Central memory CD8-positive, alpha-beta T cell (primary cell): Measurements from ENCODE around the gene GBGT1.

Source experiments
- ATAC-seq: fragments of 150-1000 bp; cut with Tn5 transposase; replicated peaks from 2 replicates; pipeline ENCODE4 v1.10.0; 2022; ENCODE audit warnings: mild to moderate bottlenecking, moderate FRiP score, moderate number of reproducible peaks; ENCODE audit not compliant: poor library complexity, severe bottlenecking; ENCODE audit errors: extremely low read depth
- DNase-seq, 2 donors: peaks; one replicate each; pipeline ENCODE4 v3.0.0; 2021; ENCODE audit warnings: low spot score in 2 of 2
- H3K27ac Mint-ChIP-seq: one replicate; pipeline ENCODE4 v1.8.0; 2022; ENCODE audit warnings: low read depth, mild to moderate bottlenecking, moderate library complexity, mixed read lengths
- H3K27me3 Mint-ChIP-seq: one replicate; pipeline ENCODE4 v1.8.0; 2022; ENCODE audit warnings: mixed read lengths
- H3K36me3 Mint-ChIP-seq: one replicate; pipeline ENCODE4 v1.8.0; 2022; ENCODE audit warnings: mild to moderate bottlenecking, moderate library complexity, mixed read lengths; ENCODE audit not compliant: insufficient read depth
- H3K4me1 Mint-ChIP-seq: one replicate; pipeline ENCODE4 v1.8.0; 2022; ENCODE audit warnings: mixed read lengths
- H3K4me3 Mint-ChIP-seq: one replicate; pipeline ENCODE4 v1.8.0; 2022; ENCODE audit warnings: mild to moderate bottlenecking, moderate library complexity, mixed read lengths
- H3K9me3 Mint-ChIP-seq: one replicate; pipeline ENCODE4 v1.8.0; 2022; ENCODE audit warnings: mixed read lengths

The GBGT1 gene

GRCh38 chr9:133151601-133152525 lies 11.9 kb downstream of the GBGT1 start:
- peaks cover 19% of the 10 kb centered on the region for H3K36me3 Mint-ChIP-seq
- H3K4me1 Mint-ChIP-seq: peaks cover 17% of the 10 kb centered on the region
- no peak overlapping the region for H3K27ac Mint-ChIP-seq
- no peaks in the 10 kb centered on the region for H3K9me3 Mint-ChIP-seq
- ATAC-seq: no peak
- DNase-seq: no peak
- no peaks in the 10 kb centered on the region for H3K27me3 Mint-ChIP-seq
- H3K4me3 Mint-ChIP-seq: peak overlapping the region; percentile 25

GRCh38 chr9:133151041-133151440 lies 12.7 kb downstream of the GBGT1 start:
- H3K4me3 Mint-ChIP-seq: no peak overlapping the region
- ATAC-seq: no peak
- H3K4me1 Mint-ChIP-seq: peaks cover 17% of the 10 kb centered on the region
- no peak overlapping the region for H3K27ac Mint-ChIP-seq
- H3K9me3 Mint-ChIP-seq: no peaks in the 10 kb centered on the region
- H3K36me3 Mint-ChIP-seq: peaks cover 19% of the 10 kb centered on the region
- no peaks in the 10 kb centered on the region for H3K27me3 Mint-ChIP-seq
- no peak for DNase-seq

- no peaks in the 10 kb centered on the region for H3K27me3 Mint-ChIP-seq
- DNase-seq (peak; percentile 70), ATAC-seq (peak; percentile 47)
- peak overlapping the region; percentile 81 for H3K4me3 Mint-ChIP-seq
- H3K4me1 Mint-ChIP-seq: peaks cover 28% of the 10 kb centered on the region
- H3K36me3 Mint-ChIP-seq: peaks cover 23% of the 10 kb centered on the region
- peak overlapping the region; percentile 70 for H3K27ac Mint-ChIP-seq
- no peaks in the 10 kb centered on the region for H3K9me3 Mint-ChIP-seq
These were observed 14.3 kb downstream of the GBGT1 start for GRCh38 chr9:133149130-133150015.

- peak in 1 of 2 donors; percentile 66 for DNase-seq
- peak; percentile 53 for ATAC-seq
- peaks cover 29% of the 10 kb centered on the region for H3K36me3 Mint-ChIP-seq
- H3K27me3 Mint-ChIP-seq: no peaks in the 10 kb centered on the region
- peak overlapping the region; percentile 97 for H3K27ac Mint-ChIP-seq
- H3K9me3 Mint-ChIP-seq: no peaks in the 10 kb centered on the region
- H3K4me3 Mint-ChIP-seq: peak overlapping the region; percentile 83
- H3K4me1 Mint-ChIP-seq: peaks cover 37% of the 10 kb centered on the region
These were observed 15.2 kb downstream of the GBGT1 start for GRCh38 chr9:133148199-133149129.

- DNase-seq: peak; percentile 82 to 85
- Mint-ChIP-seq H3K27ac (peak overlapping the region; percentile 97), H3K9me3 (no peaks in the 10 kb centered on the region), H3K4me1 (peaks cover 45% of the 10 kb centered on the region), H3K36me3 (peaks cover 33% of the 10 kb centered on the region), H3K27me3 (no peaks in the 10 kb centered on the region), H3K4me3 (peak overlapping the region; percentile 83)
- peak; percentile 34 for ATAC-seq
These were observed 16.1 kb downstream of the GBGT1 start for GRCh38 chr9:133147412-133148198.

- Mint-ChIP-seq H3K4me1 (peaks cover 53% of the 10 kb centered on the region), H3K9me3 (no peaks in the 10 kb centered on the region), H3K27me3 (no peaks in the 10 kb centered on the region), H3K4me3 (peak overlapping the region; percentile 83), H3K27ac (peak overlapping the region; percentile 97), H3K36me3 (peaks cover 37% of the 10 kb centered on the region)
- DNase-seq (no peak), ATAC-seq (no peak)
These were observed 16.8 kb downstream of the GBGT1 start for GRCh38 chr9:133146746-133147411.

GRCh38 chr9:133144904-133145851 lies 18.5 kb downstream of the GBGT1 start:
- Mint-ChIP-seq H3K27me3 (no peaks in the 10 kb centered on the region), H3K27ac (peak overlapping the region; percentile 98), H3K36me3 (peaks cover 44% of the 10 kb centered on the region), H3K9me3 (no peaks in the 10 kb centered on the region), H3K4me1 (peaks cover 64% of the 10 kb centered on the region), H3K4me3 (peak overlapping the region; percentile 79)
- DNase-seq (no peak), ATAC-seq (no peak)

- Mint-ChIP-seq H3K36me3 (peaks cover 46% of the 10 kb centered on the region), H3K27ac (peak overlapping the region; percentile 98), H3K4me3 (peak overlapping the region; percentile 79), H3K4me1 (peaks cover 64% of the 10 kb centered on the region), H3K9me3 (no peaks in the 10 kb centered on the region), H3K27me3 (no peaks in the 10 kb centered on the region)
- DNase-seq: peak; percentile 87 to 96
- ATAC-seq: peak; percentile 69
These were observed 19.4 kb downstream of the GBGT1 start for GRCh38 chr9:133144142-133144903.

- no peak for ATAC-seq
- DNase-seq: no peak
- Mint-ChIP-seq H3K9me3 (no peaks in the 10 kb centered on the region), H3K27me3 (no peaks in the 10 kb centered on the region), H3K27ac (peak overlapping the region; percentile 98), H3K4me1 (peaks cover 64% of the 10 kb centered on the region), H3K36me3 (peaks cover 46% of the 10 kb centered on the region), H3K4me3 (peak overlapping the region; percentile 79)
These were observed 20.0 kb downstream of the GBGT1 start for GRCh38 chr9:133143639-133144141.
